Fibroblast of lung (primary cell): Measurements from ENCODE around the gene FKBP11. TPM values are rescaled to one million over a fixed set of nuclear protein-coding genes. Genes with fewer than 3 reads are reported as not detected.

ENCODE experiments used
- DNase-seq, 2 donors: peaks; one replicate each; pipeline versions ENCODE4 v3.0.0 to v3.0.0-alpha.2; 2010; ENCODE audit warnings: low read depth in 2 of 2
- H2AFZ ChIP-seq: 2 replicates; pipeline ENCODE4 v1.5.1; 2012; ENCODE audit warnings: low read length, control low read depth, inconsistent platforms
- H3K27ac ChIP-seq: 2 replicates; pipeline ENCODE4 v1.5.1; 2011; ENCODE audit warnings: low read length, control low read depth; ENCODE audit not compliant: insufficient read depth
- H3K27me3 ChIP-seq: 2 replicates; pipeline ENCODE4 v1.5.1; 2011; ENCODE audit warnings: mild to moderate bottlenecking, low read length; ENCODE audit not compliant: control insufficient read depth, insufficient read depth
- H3K36me3 ChIP-seq: 2 replicates; pipeline ENCODE4 v1.5.1; 2011; ENCODE audit warnings: low read length; ENCODE audit not compliant: control insufficient read depth, insufficient read depth
- H3K4me1 ChIP-seq: 2 replicates; pipeline ENCODE4 v1.5.1; 2011; ENCODE audit warnings: low read length; ENCODE audit not compliant: control insufficient read depth, insufficient read depth; ENCODE audit errors: extremely low read depth
- H3K4me2 ChIP-seq: 2 replicates; pipeline ENCODE4 v1.5.1; 2011; ENCODE audit warnings: low read length, control low read depth; ENCODE audit not compliant: insufficient read depth; ENCODE audit errors: extremely low read depth
- H3K4me3 ChIP-seq, 4 experiments: fragments of 200-600 bp in 1 of 4; sonication (generic) in 1 of 4; replicated peaks in 1 of 4; 2 replicates each; pipeline ENCODE4 v1.5.1; 2011 to 2016; ENCODE audit warnings: low read length in 4 of 4, low read depth in 3 of 4, mild to moderate bottlenecking in 3 of 4, control low read depth in 2 of 4, inconsistent platforms in 1 of 4, mixed read lengths in 1 of 4; ENCODE audit not compliant: insufficient read depth in 1 of 4; ENCODE audit errors: control extremely low read depth in 1 of 4
- H3K79me2 ChIP-seq: 2 replicates; pipeline ENCODE4 v1.5.1; 2012; ENCODE audit warnings: mild to moderate bottlenecking, low read length, inconsistent platforms; ENCODE audit not compliant: control insufficient read depth, insufficient read depth
- H3K9ac ChIP-seq: 2 replicates; pipeline ENCODE4 v1.5.1; 2011; ENCODE audit warnings: mild to moderate bottlenecking, low read length, control low read depth; ENCODE audit not compliant: insufficient read depth
- H3K9me3 ChIP-seq: 2 replicates; pipeline ENCODE4 v1.5.1; 2012; ENCODE audit warnings: low read depth, low read length; ENCODE audit not compliant: control insufficient read depth, insufficient read depth
- H4K20me1 ChIP-seq: 2 replicates; pipeline ENCODE4 v1.5.1; 2011; ENCODE audit warnings: low read length; ENCODE audit not compliant: control insufficient read depth, insufficient read depth; ENCODE audit errors: extremely low read depth
- EZH2 ChIP-seq: IDR thresholded peaks from 2 replicates; pipeline ENCODE4 v1.5.1; 2012; ENCODE audit warnings: low read length, control low read depth, mild to moderate bottlenecking; ENCODE audit errors: missing control alignments
- polyA plus RNA-seq, 2 donors: library from polyadenylated mRNA; depleted of rRNA in 1 of 2; stranded (reverse) in 1 of 2; unstranded in 1 of 2; fragments of >200 nt; gene quantifications; 2 replicates each; pipeline ENCODE4 v1.2.1, GENCODE V29; 2011 to 2012; ENCODE audit warnings: missing spikeins in 1 of 2
- total RNA-seq: library from RNA; depleted of rRNA; stranded (reverse); fragments of >200 nt; gene quantifications from 2 replicates; pipeline ENCODE4 v1.2.1, GENCODE V29; 2014
- TF ChIP-seq, protein P1 (sequence below), 2 donors: IDR thresholded peaks in 1 of 2; conservative IDR thresholded peaks in 1 of 2; 1 replicate in 1 of 2; 2 replicates in 1 of 2; pipeline ENCODE4 v1.5.1; 2011 to 2012; ENCODE audit warnings: low read length in 2 of 2, control low read depth in 1 of 2, inconsistent platforms in 1 of 2, low read depth in 1 of 2, mild to moderate bottlenecking in 1 of 2

Gene FKBP11
- total and polyA plus RNA-seq, 2 donors (not counting 1 experiment from before 2014, with no cell fraction given), result 12.6 to 48.8 TPM

DNA sequence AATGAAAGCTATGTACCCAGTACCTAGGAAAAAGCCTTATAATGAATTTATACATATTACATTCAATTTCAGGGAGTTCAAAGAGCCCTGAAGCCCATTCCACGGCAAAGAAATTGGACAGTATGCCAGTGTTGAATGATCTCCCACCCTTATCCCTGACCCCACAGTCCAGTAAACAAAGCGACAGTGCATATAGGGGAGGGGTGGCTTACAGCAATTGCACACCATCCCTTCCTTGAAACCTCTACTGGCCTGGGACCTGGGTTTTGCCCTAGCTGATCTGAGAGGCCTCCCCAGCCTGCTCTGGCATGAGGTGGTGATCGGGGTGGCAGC lies 42.4 kb downstream of the FKBP11 start:
- H3K4me2 ChIP-seq, result no peak overlapping the region

DNA sequence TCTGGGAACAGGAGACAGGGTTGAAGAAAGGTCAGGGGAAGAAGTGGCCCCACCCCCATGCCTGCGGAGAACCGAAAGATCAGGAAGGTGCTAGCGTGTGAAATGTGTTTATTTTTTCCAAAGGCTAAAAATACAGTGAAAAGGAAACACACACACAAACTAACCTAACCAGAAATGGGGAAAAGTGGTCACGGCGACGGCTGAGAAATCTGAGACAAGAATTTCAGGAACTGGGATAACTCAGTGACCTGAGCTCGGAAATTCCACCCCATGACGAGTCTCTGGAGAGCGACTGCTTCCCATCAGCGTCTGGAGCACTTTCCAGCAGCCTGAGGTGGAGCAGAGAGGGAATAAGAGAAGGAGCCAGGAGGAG lies 43.0 kb downstream of the FKBP11 start:
- peaks cover 29% of the 10 kb centered on the region for H3K27me3 ChIP-seq
- peaks cover 3% of the 10 kb centered on the region for H3K4me1 ChIP-seq
- H3K27ac ChIP-seq, result no peak overlapping the region
- no peak overlapping the region for H3K9ac ChIP-seq
- H3K4me2 ChIP-seq, result peak overlapping the region; percentile 67
- no peak for TF ChIP-seq EZH2
- TF ChIP-seq, protein P1, sequence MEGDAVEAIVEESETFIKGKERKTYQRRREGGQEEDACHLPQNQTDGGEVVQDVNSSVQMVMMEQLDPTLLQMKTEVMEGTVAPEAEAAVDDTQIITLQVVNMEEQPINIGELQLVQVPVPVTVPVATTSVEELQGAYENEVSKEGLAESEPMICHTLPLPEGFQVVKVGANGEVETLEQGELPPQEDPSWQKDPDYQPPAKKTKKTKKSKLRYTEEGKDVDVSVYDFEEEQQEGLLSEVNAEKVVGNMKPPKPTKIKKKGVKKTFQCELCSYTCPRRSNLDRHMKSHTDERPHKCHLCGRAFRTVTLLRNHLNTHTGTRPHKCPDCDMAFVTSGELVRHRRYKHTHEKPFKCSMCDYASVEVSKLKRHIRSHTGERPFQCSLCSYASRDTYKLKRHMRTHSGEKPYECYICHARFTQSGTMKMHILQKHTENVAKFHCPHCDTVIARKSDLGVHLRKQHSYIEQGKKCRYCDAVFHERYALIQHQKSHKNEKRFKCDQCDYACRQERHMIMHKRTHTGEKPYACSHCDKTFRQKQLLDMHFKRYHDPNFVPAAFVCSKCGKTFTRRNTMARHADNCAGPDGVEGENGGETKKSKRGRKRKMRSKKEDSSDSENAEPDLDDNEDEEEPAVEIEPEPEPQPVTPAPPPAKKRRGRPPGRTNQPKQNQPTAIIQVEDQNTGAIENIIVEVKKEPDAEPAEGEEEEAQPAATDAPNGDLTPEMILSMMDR (conservative IDR thresholded peaks at IDR 0.05 in 1 of 2, IDR thresholded peaks at IDR 0.05 in 1 of 2; ENCODE audit: low read depth in 1 of 2, low read length in 2 of 2), result no peak
- no peaks in the 10 kb centered on the region for H3K79me2 ChIP-seq
- H4K20me1 ChIP-seq, result no peaks in the 10 kb centered on the region
- H3K9me3 ChIP-seq, result no peaks in the 10 kb centered on the region
- H3K4me3 ChIP-seq, result peak overlapping the region in 2 of 4 experiments; percentile 2 to 19
- H3K36me3 ChIP-seq, result no peaks in the 10 kb centered on the region
- DNase-seq, result peak in 1 of 2 donors; percentile 64
- no peak overlapping the region for H2AFZ ChIP-seq

More for the DNA sequence above, 42.4 kb downstream of the FKBP11 start:
- Histone ChIP-seq H3K36me3 (no peaks in the 10 kb centered on the region), H3K27ac (no peak overlapping the region), H3K9ac (no peak overlapping the region), H3K27me3 (peaks cover 29% of the 10 kb centered on the region), H3K79me2 (no peaks in the 10 kb centered on the region), H4K20me1 (no peaks in the 10 kb centered on the region), H3K4me3 (no peak overlapping the region), H3K9me3 (no peaks in the 10 kb centered on the region), H3K4me1 (peaks cover 3% of the 10 kb centered on the region), H2AFZ (no peak overlapping the region)
- TF ChIP-seq EZH2, result no peak
- TF ChIP-seq, protein P1 (conservative IDR thresholded peaks at IDR 0.05 in 1 of 2, IDR thresholded peaks at IDR 0.05 in 1 of 2; ENCODE audit: low read depth in 1 of 2, low read length in 2 of 2), result no peak
- DNase-seq, result no peak

DNA sequence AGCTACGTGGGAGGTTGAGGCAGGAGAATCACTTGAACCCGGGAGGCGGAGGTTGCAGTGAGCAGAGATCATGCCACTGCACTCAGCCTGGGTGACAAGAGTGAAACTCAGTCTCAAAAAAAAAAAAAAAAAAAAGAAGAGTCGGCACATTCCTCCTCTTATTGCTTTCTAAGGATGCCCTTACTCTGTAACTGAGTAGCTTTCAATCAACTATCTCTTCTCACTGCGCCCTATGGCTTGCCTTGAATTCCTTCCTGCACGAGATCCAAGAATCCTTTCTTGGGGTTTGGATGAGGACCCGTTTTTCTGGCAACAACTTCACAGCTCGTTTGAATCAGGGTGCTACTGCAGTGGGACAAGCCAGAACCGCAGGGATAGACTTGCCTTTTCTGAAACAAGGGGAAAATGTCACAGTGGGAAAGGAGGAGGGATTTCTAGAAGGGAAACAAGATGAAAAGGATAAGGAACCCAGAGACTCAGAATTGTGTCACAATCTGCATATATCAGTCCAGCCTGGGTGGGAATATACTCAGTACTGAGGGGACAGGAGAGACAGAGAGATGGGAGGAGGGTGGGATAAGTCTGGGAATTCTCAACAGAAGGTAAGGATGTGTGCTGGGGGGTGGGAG lies 43.5 kb downstream of the FKBP11 start:
- no peaks in the 10 kb centered on the region for H3K79me2 ChIP-seq
- no peak overlapping the region for H3K27ac ChIP-seq
- TF ChIP-seq, protein P1 (conservative IDR thresholded peaks at IDR 0.05 in 1 of 2, IDR thresholded peaks at IDR 0.05 in 1 of 2; ENCODE audit: low read depth in 1 of 2, low read length in 2 of 2), result no peak
- peak; percentile 47 for TF ChIP-seq EZH2
- no peaks in the 10 kb centered on the region for H3K36me3 ChIP-seq
- H3K9ac ChIP-seq, result no peak overlapping the region
- no peak overlapping the region for H2AFZ ChIP-seq
- peaks cover 3% of the 10 kb centered on the region for H3K4me1 ChIP-seq
- peak overlapping the region; percentile 67 for H3K4me2 ChIP-seq
- H3K9me3 ChIP-seq, result no peaks in the 10 kb centered on the region
- peaks cover 29% of the 10 kb centered on the region for H3K27me3 ChIP-seq
- H4K20me1 ChIP-seq, result no peaks in the 10 kb centered on the region
- peak in 1 of 2 donors; percentile 23 for DNase-seq
- H3K4me3 ChIP-seq, result peak overlapping the region in 1 of 4 experiments; percentile 2
